ENCODE measurements around the gene UNG.
"Not testable (repeated sequence)": the region's sequence is repeated elsewhere in the genome, so short reads cannot be mapped to it uniquely, and the experiment has no call there.

The UNG gene

DNA sequence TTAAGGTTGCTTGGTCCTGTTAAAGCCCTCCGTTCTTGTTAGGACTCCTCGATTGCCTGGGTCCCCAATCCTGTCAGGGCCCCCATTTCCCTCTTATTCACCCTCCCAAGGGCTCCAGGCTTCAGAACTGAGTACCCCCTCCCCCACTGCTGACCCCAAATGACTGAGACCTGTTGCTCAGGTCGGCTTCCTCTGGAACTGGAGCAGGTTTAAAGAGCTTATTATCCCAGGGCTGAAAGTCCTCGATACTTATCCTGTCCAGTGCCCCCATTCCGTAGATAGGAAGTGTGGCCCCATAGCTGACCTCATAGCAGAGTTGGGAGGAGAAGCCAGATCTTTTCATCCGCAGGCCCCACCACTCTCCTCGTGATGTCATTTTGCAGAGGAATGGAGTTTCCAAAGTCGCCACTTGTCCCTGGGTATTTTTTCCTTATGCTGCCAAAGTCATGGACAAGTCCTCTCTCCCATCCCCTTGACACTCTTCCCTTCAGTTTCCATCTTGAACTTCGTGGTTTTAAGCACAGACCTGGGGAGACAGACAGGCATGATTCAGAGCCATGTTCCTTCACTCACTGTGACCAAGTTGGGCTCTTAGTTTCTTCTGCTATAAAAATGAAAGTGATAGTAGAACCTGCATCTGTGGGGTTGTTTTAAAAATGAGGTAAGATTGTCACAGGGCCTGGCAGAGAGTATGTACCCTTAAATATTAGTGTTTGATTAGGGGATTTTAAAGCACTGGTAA is 43.8 kb upstream of the UNG start:
- no peak for DNase-seq (ENCODE audit: low spot score)

DNA sequence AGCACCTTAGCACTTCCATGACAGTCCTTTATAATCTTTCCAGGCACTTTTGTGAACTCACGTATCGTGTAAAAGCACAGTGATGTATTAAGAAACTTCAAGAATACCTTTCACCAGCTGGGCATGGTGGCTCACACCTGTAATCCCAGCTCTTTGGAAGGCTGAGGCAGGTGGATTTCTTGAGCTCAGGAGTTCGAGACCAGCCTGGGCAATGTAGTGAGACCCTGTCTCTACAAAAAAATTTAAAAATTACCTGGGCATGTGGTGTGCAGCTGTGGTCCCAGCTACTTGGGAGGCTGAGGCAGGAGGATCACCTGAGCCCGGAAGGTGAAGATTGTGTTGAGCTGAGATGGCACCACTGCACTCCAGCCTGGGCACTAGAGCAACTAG is 43.3 kb upstream of the UNG start:
- DNase-seq (ENCODE audit: low spot score); H3K27me3 ChIP-seq (ENCODE audit: insufficient read depth, poor library complexity, severe bottlenecking); H3K4me3 ChIP-seq (ENCODE audit: severe bottlenecking); ATAC-seq (ENCODE audit: low read depth); H3K9me3 ChIP-seq (ENCODE audit: severe bottlenecking); H3K36me3 ChIP-seq (ENCODE audit: low read depth); H3K4me1 ChIP-seq (ENCODE audit: insufficient read depth, poor library complexity, severe bottlenecking): not testable (repeated sequence)
- H3K27ac ChIP-seq (ENCODE audit: poor library complexity, severe bottlenecking) = peak overlapping the region; percentile 6

More for the DNA sequence above, 43.8 kb upstream of the UNG start:
- Histone ChIP-seq H3K27ac (ENCODE audit: poor library complexity, severe bottlenecking) (peak overlapping the region; percentile 6), H3K27me3 (ENCODE audit: insufficient read depth, poor library complexity, severe bottlenecking) (no peaks in the 10 kb centered on the region), H3K4me1 (ENCODE audit: insufficient read depth, poor library complexity, severe bottlenecking) (peaks cover 7% of the 10 kb centered on the region), H3K9me3 (ENCODE audit: severe bottlenecking) (no peaks in the 10 kb centered on the region), H3K4me3 (ENCODE audit: severe bottlenecking) (peak overlapping the region; percentile 73), H3K36me3 (ENCODE audit: low read depth) (peaks cover 4% of the 10 kb centered on the region; the same call in 1 of the 2 replicates)
- TF ChIP-seq, protein P1, sequence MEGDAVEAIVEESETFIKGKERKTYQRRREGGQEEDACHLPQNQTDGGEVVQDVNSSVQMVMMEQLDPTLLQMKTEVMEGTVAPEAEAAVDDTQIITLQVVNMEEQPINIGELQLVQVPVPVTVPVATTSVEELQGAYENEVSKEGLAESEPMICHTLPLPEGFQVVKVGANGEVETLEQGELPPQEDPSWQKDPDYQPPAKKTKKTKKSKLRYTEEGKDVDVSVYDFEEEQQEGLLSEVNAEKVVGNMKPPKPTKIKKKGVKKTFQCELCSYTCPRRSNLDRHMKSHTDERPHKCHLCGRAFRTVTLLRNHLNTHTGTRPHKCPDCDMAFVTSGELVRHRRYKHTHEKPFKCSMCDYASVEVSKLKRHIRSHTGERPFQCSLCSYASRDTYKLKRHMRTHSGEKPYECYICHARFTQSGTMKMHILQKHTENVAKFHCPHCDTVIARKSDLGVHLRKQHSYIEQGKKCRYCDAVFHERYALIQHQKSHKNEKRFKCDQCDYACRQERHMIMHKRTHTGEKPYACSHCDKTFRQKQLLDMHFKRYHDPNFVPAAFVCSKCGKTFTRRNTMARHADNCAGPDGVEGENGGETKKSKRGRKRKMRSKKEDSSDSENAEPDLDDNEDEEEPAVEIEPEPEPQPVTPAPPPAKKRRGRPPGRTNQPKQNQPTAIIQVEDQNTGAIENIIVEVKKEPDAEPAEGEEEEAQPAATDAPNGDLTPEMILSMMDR (IDR thresholded peaks at IDR 0.05; ENCODE audit: poor library complexity, severe bottlenecking) = no peak
- no peak for ATAC-seq (ENCODE audit: low read depth)

DNA sequence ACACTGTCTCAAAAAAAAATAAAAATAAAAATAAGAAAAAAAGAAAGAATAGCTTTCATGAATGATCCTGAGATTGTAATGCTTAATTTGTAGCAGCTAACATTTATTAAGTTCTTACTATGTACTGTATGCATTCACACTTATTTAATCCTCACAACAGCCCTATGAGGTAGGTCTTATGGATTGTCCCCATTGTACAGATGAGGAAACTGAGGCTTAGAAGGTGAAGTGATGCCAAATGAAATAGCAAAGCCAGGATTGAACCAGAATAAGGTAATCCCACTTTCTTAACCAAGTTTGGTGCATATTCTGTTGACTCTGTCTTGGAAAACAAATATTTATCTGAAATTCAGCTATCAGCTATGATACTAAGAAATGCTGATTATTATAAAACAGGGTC is 42.9 kb upstream of the UNG start:
- H3K27ac ChIP-seq (ENCODE audit: poor library complexity, severe bottlenecking) = no peak overlapping the region
- no peak for ATAC-seq (ENCODE audit: low read depth)
- DNase-seq (ENCODE audit: low spot score) = no peak
- no peaks in the 10 kb centered on the region for H3K27me3 ChIP-seq (ENCODE audit: insufficient read depth, poor library complexity, severe bottlenecking)
- TF ChIP-seq, protein P1 (IDR thresholded peaks at IDR 0.05; ENCODE audit: poor library complexity, severe bottlenecking) = no peak
- peaks cover 4% of the 10 kb centered on the region; the same call in 1 of the 2 replicates for H3K36me3 ChIP-seq (ENCODE audit: low read depth)
- no peak overlapping the region for H3K4me3 ChIP-seq (ENCODE audit: severe bottlenecking)
- H3K9me3 ChIP-seq (ENCODE audit: severe bottlenecking) = no peaks in the 10 kb centered on the region
- H3K4me1 ChIP-seq (ENCODE audit: insufficient read depth, poor library complexity, severe bottlenecking) = peaks cover 7% of the 10 kb centered on the region

DNA sequence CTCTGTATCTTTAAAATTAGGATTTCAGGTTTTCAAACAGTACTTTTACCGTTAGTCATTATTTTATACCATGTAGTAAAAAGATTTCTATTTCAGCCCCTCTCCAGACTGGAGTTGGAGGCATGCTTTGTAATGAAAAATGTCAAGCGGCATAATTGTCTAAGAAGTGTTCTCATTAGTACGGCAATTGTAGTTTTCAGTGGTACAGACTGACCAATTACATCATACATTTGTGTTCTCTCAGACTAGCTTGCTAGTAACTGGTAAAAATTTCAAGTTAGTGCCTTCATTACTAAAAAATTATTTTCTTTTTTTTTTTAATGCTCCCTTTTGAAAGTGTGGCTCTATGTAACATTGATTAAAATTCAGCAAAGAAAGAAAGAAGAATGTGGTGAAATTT is 40.5 kb upstream of the UNG start:
- peaks cover 7% of the 10 kb centered on the region for H3K4me1 ChIP-seq (ENCODE audit: insufficient read depth, poor library complexity, severe bottlenecking)
- H3K27ac ChIP-seq (ENCODE audit: poor library complexity, severe bottlenecking) = no peak overlapping the region
- DNase-seq (ENCODE audit: low spot score) = no peak
- H3K36me3 ChIP-seq (ENCODE audit: low read depth) = peaks cover 4% of the 10 kb centered on the region; the same call in 1 of the 2 replicates
- no peaks in the 10 kb centered on the region for H3K9me3 ChIP-seq (ENCODE audit: severe bottlenecking)
- no peak for ATAC-seq (ENCODE audit: low read depth)
- TF ChIP-seq, protein P1 (IDR thresholded peaks at IDR 0.05; ENCODE audit: poor library complexity, severe bottlenecking) = no peak
- H3K27me3 ChIP-seq (ENCODE audit: insufficient read depth, poor library complexity, severe bottlenecking) = no peaks in the 10 kb centered on the region
- no peak overlapping the region for H3K4me3 ChIP-seq (ENCODE audit: severe bottlenecking)

DNA sequence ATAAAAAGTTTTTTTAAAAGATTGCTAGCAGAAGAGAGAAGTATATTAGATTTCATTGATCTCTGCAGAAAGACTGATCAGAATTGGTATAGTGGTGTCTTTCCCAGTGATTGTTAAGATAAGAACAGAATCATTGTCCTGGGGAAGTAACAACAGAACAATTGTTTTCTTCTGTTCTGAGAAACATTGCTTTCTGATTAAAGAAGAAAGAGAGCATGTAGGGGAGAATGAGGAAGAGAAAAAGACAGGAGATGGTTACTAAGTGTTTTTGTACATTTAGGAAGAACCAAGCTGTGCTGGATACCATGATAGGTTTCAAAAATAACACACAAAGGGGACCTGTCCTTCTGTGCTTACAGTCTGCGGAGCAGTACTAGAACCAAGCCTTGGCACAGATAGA is 40.0 kb upstream of the UNG start:
- H3K4me1 ChIP-seq (ENCODE audit: insufficient read depth, poor library complexity, severe bottlenecking) = peaks cover 7% of the 10 kb centered on the region
- DNase-seq (ENCODE audit: low spot score) = no peak
- ATAC-seq (ENCODE audit: low read depth) = no peak
- TF ChIP-seq, protein P1 (IDR thresholded peaks at IDR 0.05; ENCODE audit: poor library complexity, severe bottlenecking) = no peak
- no peaks in the 10 kb centered on the region for H3K9me3 ChIP-seq (ENCODE audit: severe bottlenecking)
- H3K27me3 ChIP-seq (ENCODE audit: insufficient read depth, poor library complexity, severe bottlenecking) = no peaks in the 10 kb centered on the region
- no peak overlapping the region for H3K4me3 ChIP-seq (ENCODE audit: severe bottlenecking)
- no peak overlapping the region for H3K27ac ChIP-seq (ENCODE audit: poor library complexity, severe bottlenecking)
- peaks cover 4% of the 10 kb centered on the region; the same call in 1 of the 2 replicates for H3K36me3 ChIP-seq (ENCODE audit: low read depth)
